Parathyroid adenoma (tissue), 2 donors: ENCODE data around the gene SOAT1.

ENCODE experiments used
- H2AFZ ChIP-seq: fragments of 300-600 bp; sonication (generic); one replicate; pipeline ENCODE4 v1.7.0; 2017; ENCODE audit warnings: antibody characterized with exemption, mild to moderate bottlenecking
- H3K27ac ChIP-seq: fragments of 300-600 bp; sonication (generic); one replicate; pipeline ENCODE4 v1.7.0; 2017
- H3K27me3 ChIP-seq: fragments of 300-600 bp; sonication (generic); one replicate; pipeline ENCODE4 v1.7.0; 2017; ENCODE audit warnings: low read length; ENCODE audit not compliant: control insufficient read depth, insufficient read depth
- H3K36me3 ChIP-seq: fragments of 300-600 bp; sonication (generic); one replicate; pipeline ENCODE4 v1.7.0; 2017; ENCODE audit warnings: low read length; ENCODE audit not compliant: control insufficient read depth, insufficient read depth
- H3K4me1 ChIP-seq: fragments of 300-600 bp; sonication (generic); one replicate; pipeline ENCODE4 v1.7.0; 2017; ENCODE audit warnings: control low read depth
- H3K4me2 ChIP-seq: fragments of 300-600 bp; sonication (generic); one replicate; pipeline ENCODE4 v1.7.0; 2017; ENCODE audit warnings: low read length
- H3K4me3 ChIP-seq: fragments of 300-600 bp; sonication (generic); one replicate; pipeline ENCODE4 v1.7.0; 2017; ENCODE audit warnings: low read depth, low read length
- H3K79me2 ChIP-seq: fragments of 300-600 bp; sonication (generic); one replicate; pipeline ENCODE4 v1.7.0; 2017; ENCODE audit warnings: control low read depth
- H3K9ac ChIP-seq: fragments of 300-600 bp; sonication (generic); one replicate; pipeline ENCODE4 v1.7.0; 2017; ENCODE audit warnings: mild to moderate bottlenecking
- H3K9me3 ChIP-seq: fragments of 300-600 bp; sonication (generic); one replicate; pipeline ENCODE4 v1.7.0; 2017; ENCODE audit warnings: low read length; ENCODE audit not compliant: control insufficient read depth
- TF ChIP-seq, protein P1 (sequence below): fragments of 300-600 bp; sonication (generic); IDR thresholded peaks from one replicate; pipeline ENCODE4 v1.7.0; 2017; ENCODE audit warnings: antibody characterized with exemption, mild to moderate bottlenecking
- donor health status: primary hyperparathyroidism.

Gene SOAT1

DNA sequence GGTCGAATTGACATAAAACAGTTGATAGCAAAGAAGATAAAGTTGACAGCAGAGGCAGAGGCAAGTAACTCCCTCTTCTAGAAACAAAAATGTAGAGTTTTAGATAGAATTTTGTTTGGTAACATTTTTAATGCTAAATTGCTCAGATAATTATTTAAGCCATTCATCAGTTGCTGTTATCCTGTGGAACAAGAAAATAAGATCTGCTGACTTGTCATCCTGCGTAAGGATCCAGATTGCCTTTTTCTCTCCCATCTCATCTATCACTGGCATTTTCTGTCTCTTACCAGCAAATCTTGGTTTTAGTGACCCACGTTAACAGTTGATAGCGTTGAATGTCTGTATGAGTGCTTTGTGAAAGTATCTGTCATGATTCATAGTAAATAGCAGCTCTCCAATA is 29.8 kb downstream of the SOAT1 start:
- Histone ChIP-seq H3K4me2 (no peak overlapping the region), H3K4me3 (no peak overlapping the region), H3K36me3 (no peaks in the 10 kb centered on the region), H3K27me3 (no peaks in the 10 kb centered on the region), H2AFZ (no peak overlapping the region), H3K79me2 (no peaks in the 10 kb centered on the region), H3K4me1 (no peaks in the 10 kb centered on the region), H3K9me3 (no peaks in the 10 kb centered on the region), H3K9ac (no peak overlapping the region), H3K27ac (no peak overlapping the region)
- TF ChIP-seq, protein P1, sequence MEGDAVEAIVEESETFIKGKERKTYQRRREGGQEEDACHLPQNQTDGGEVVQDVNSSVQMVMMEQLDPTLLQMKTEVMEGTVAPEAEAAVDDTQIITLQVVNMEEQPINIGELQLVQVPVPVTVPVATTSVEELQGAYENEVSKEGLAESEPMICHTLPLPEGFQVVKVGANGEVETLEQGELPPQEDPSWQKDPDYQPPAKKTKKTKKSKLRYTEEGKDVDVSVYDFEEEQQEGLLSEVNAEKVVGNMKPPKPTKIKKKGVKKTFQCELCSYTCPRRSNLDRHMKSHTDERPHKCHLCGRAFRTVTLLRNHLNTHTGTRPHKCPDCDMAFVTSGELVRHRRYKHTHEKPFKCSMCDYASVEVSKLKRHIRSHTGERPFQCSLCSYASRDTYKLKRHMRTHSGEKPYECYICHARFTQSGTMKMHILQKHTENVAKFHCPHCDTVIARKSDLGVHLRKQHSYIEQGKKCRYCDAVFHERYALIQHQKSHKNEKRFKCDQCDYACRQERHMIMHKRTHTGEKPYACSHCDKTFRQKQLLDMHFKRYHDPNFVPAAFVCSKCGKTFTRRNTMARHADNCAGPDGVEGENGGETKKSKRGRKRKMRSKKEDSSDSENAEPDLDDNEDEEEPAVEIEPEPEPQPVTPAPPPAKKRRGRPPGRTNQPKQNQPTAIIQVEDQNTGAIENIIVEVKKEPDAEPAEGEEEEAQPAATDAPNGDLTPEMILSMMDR = no peak

DNA sequence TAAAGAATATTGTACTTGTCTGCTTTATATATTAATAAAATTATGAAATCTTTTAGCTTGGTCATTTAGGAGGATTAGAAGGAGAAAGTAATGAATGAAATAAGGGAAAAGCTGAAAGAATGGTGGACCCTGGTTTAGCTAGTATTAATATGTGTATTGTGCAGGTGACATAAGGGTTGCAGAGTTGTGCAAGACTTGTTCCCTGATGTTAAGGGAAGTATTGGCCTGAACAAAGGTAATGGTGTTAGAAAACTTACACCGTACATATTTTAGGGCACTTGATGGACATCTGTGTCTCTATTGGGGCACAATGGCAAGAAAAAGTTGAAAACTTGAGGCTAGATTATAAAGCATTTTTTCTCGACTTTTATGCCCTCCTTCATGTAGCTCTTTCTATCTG is 32.2 kb downstream of the SOAT1 start:
- no peak overlapping the region for H3K4me2 ChIP-seq
- no peak overlapping the region for H3K4me3 ChIP-seq
- no peaks in the 10 kb centered on the region for H3K36me3 ChIP-seq
- H3K27ac ChIP-seq = no peak overlapping the region
- no peaks in the 10 kb centered on the region for H3K9me3 ChIP-seq
- TF ChIP-seq, protein P1 = no peak
- H3K4me1 ChIP-seq = no peaks in the 10 kb centered on the region
- H3K9ac ChIP-seq = no peak overlapping the region
- no peaks in the 10 kb centered on the region for H3K27me3 ChIP-seq
- H2AFZ ChIP-seq = no peak overlapping the region
- no peaks in the 10 kb centered on the region for H3K79me2 ChIP-seq

GRCh38 chr1:179326746-179327145 is 33.1 kb downstream of the SOAT1 start:
- Histone ChIP-seq H3K4me2 (no peak overlapping the region), H3K79me2 (no peaks in the 10 kb centered on the region), H3K9me3 (no peaks in the 10 kb centered on the region), H3K36me3 (no peaks in the 10 kb centered on the region), H3K4me1 (no peaks in the 10 kb centered on the region), H3K27me3 (no peaks in the 10 kb centered on the region), H2AFZ (no peak overlapping the region), H3K9ac (no peak overlapping the region), H3K4me3 (no peak overlapping the region), H3K27ac (no peak overlapping the region)
- TF ChIP-seq, protein P1 = no peak

- H3K27ac ChIP-seq = no peak overlapping the region
- no peaks in the 10 kb centered on the region for H3K79me2 ChIP-seq
- H3K9ac ChIP-seq = no peak overlapping the region
Observed at GRCh38 chr1:179327196-179327595, 33.6 kb downstream of the SOAT1 start.

GRCh38 chr1:179327679-179328078 is 34.1 kb downstream of the SOAT1 start:
- H2AFZ ChIP-seq = no peak overlapping the region
- H3K4me1 ChIP-seq = peaks cover 2% of the 10 kb centered on the region
- H3K79me2 ChIP-seq = no peaks in the 10 kb centered on the region
- H3K27ac ChIP-seq = no peak overlapping the region
- H3K27me3 ChIP-seq = no peaks in the 10 kb centered on the region
- H3K4me3 ChIP-seq = no peak overlapping the region
- H3K9me3 ChIP-seq = no peaks in the 10 kb centered on the region
- no peak overlapping the region for H3K4me2 ChIP-seq
- no peak overlapping the region for H3K9ac ChIP-seq
- TF ChIP-seq, protein P1 = no peak
- no peaks in the 10 kb centered on the region for H3K36me3 ChIP-seq

More at GRCh38 chr1:179327196-179327595, 33.6 kb downstream of the SOAT1 start:
- Histone ChIP-seq H3K4me2 (no peak overlapping the region), H3K4me1 (peaks cover 1% of the 10 kb centered on the region), H3K27me3 (no peaks in the 10 kb centered on the region), H3K4me3 (no peak overlapping the region), H2AFZ (no peak overlapping the region), H3K9me3 (no peaks in the 10 kb centered on the region), H3K36me3 (no peaks in the 10 kb centered on the region)
- TF ChIP-seq, protein P1 = no peak
